KMS-11 (cell line): ENCODE results near the gene GALNT9.

Source experiments
- H2AFZ ChIP-seq: fragments of 200-600 bp; sonication (generic); 2 replicates; pipeline ENCODE4 v1.6.1; 2016; ENCODE audit warnings: antibody characterized with exemption, mixed run types, low read depth
- H3K27ac ChIP-seq: fragments of 200-600 bp; sonication (generic); 2 replicates; pipeline ENCODE4 v1.6.1; 2016; ENCODE audit warnings: mild to moderate bottlenecking, mixed run types
- H3K27me3 ChIP-seq: fragments of 200-600 bp; sonication (generic); 2 replicates; pipeline ENCODE4 v1.6.1; 2017; ENCODE audit warnings: mild to moderate bottlenecking, low read depth, mixed run types, moderate library complexity; ENCODE audit not compliant: insufficient read depth
- H3K36me3 ChIP-seq: fragments of 200-600 bp; sonication (generic); 2 replicates; pipeline ENCODE4 v1.6.1; 2017; ENCODE audit warnings: mild to moderate bottlenecking, mixed run types; ENCODE audit not compliant: insufficient read depth
- H3K4me1 ChIP-seq: fragments of 200-600 bp; sonication (generic); 2 replicates; pipeline ENCODE4 v1.6.1; 2016; ENCODE audit warnings: mild to moderate bottlenecking, low read depth, mixed run types; ENCODE audit not compliant: poor library complexity, severe bottlenecking
- H3K4me2 ChIP-seq: fragments of 200-600 bp; sonication (generic); 2 replicates; pipeline ENCODE4 v1.7.0; 2016; ENCODE audit warnings: mild to moderate bottlenecking, mixed run types
- H3K4me3 ChIP-seq: fragments of 200-600 bp; sonication (generic); IDR thresholded peaks from 2 replicates; pipeline ENCODE4 v1.6.1; 2017; ENCODE audit warnings: low read depth, low read length, mixed read lengths; ENCODE audit not compliant: insufficient read depth
- H3K79me2 ChIP-seq: fragments of 200-600 bp; sonication (generic); 2 replicates; pipeline ENCODE4 v1.6.1; 2016; ENCODE audit warnings: low read depth, mixed run types; ENCODE audit not compliant: insufficient read depth
- H3K9ac ChIP-seq: fragments of 200-600 bp; sonication (generic); 2 replicates; pipeline ENCODE4 v1.6.1; 2016; ENCODE audit warnings: mild to moderate bottlenecking, mixed run types
- H4K20me1 ChIP-seq: fragments of 200-600 bp; sonication (generic); 2 replicates; pipeline ENCODE4 v1.6.1; 2016; ENCODE audit warnings: mild to moderate bottlenecking, mixed run types; ENCODE audit not compliant: insufficient read depth
- CTCF ChIP-seq: fragments of 200-600 bp; sonication (generic); conservative IDR thresholded peaks from 2 replicates; pipeline ENCODE4 v1.6.1; 2017; ENCODE audit warnings: low read depth, mild to moderate bottlenecking, antibody characterized with exemption, low read length, moderate library complexity, mixed read lengths

GALNT9 gene

GRCh38 chr12:132214161-132214476, 115.3 kb downstream of the GALNT9 start:
- no peaks in the 10 kb centered on the region for H3K36me3 ChIP-seq
- H3K4me2 ChIP-seq: no peak overlapping the region

GRCh38 chr12:132213359-132214160, 115.8 kb downstream of the GALNT9 start:
- Histone ChIP-seq H3K4me3 (no peak overlapping the region), H3K36me3 (no peaks in the 10 kb centered on the region), H2AFZ (no peak overlapping the region), H3K27ac (no peak overlapping the region), H3K9ac (no peak overlapping the region), H3K27me3 (no peaks in the 10 kb centered on the region; the same call in 1 of the 2 replicates), H3K4me2 (no peak overlapping the region), H3K79me2 (no peaks in the 10 kb centered on the region), H3K4me1 (no peaks in the 10 kb centered on the region), H4K20me1 (no peaks in the 10 kb centered on the region)
- no peak for TF ChIP-seq CTCF

More at GRCh38 chr12:132214161-132214476, 115.3 kb downstream of the GALNT9 start:
- Histone ChIP-seq H3K4me1 (no peaks in the 10 kb centered on the region), H3K4me3 (no peak overlapping the region), H3K27ac (no peak overlapping the region), H3K27me3 (no peaks in the 10 kb centered on the region; the same call in 1 of the 2 replicates), H4K20me1 (no peaks in the 10 kb centered on the region), H3K9ac (no peak overlapping the region), H2AFZ (no peak overlapping the region), H3K79me2 (no peaks in the 10 kb centered on the region)
- TF ChIP-seq CTCF: no peak

DNA sequence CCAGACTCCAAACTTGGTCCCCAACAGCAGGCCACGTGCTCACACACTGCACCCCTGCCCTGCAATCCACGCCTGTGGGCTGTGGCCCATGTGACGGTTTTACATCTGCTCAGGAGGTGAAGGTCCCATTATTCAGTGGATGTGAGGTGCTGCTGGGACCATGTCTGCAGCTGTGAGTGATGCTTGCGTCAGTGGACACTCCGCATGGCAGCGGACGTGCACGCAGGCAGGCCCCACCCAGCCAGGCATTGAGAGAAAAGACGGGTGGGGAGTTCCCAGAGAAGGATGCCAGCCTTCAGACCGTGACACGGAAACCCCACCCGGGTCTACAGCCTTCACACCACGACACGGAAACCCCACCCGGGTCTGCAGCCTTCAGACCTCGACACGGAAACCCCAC, 117.6 kb downstream of the GALNT9 start:
- Histone ChIP-seq H2AFZ (no peak overlapping the region), H3K9ac (no peak overlapping the region), H3K36me3 (no peaks in the 10 kb centered on the region), H3K4me2 (no peak overlapping the region), H3K27me3 (no peaks in the 10 kb centered on the region; the same call in 1 of the 2 replicates), H3K4me1 (no peaks in the 10 kb centered on the region), H3K4me3 (no peak overlapping the region), H3K27ac (no peak overlapping the region), H4K20me1 (no peaks in the 10 kb centered on the region), H3K79me2 (no peaks in the 10 kb centered on the region)
- no peak for TF ChIP-seq CTCF

DNA sequence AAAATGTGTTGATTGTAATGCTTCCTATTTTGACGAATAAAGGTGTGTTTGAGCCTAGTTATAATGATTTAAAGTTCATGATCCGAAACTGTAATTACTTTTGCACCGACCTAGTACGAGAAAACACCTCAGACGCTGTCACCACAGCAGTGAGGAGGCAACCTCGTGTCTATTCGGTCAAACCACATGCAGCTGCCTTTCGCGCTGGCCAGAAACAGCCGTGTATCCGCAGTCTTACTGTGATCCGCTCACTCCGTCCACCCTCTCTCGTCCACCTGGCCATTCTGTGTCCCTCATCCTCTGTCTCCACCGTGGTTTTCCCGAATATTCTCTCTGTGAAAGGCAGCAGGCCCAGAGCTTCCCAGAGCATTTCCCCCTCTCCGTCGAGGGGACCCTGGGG, 118.1 kb downstream of the GALNT9 start:
- Histone ChIP-seq H4K20me1 (no peaks in the 10 kb centered on the region), H3K27ac (no peak overlapping the region), H3K4me1 (no peaks in the 10 kb centered on the region), H3K79me2 (no peaks in the 10 kb centered on the region), H2AFZ (no peak overlapping the region), H3K4me3 (no peak overlapping the region), H3K27me3 (peaks cover 3% of the 10 kb centered on the region; the same call in 1 of the 2 replicates), H3K4me2 (no peak overlapping the region), H3K36me3 (no peaks in the 10 kb centered on the region), H3K9ac (no peak overlapping the region)
- no peak for TF ChIP-seq CTCF
